Smooth muscle cell (in vitro differentiated cells): ENCODE results near the gene ZAR1L. TPM values are rescaled to one million over a fixed set of nuclear protein-coding genes. Genes with fewer than 3 reads are reported as not detected.

Experiments
- DNase-seq: peaks from one replicate; lab custom pipeline; 2025; ENCODE audit not compliant: unreplicated experiment; lab: John Stamatoyannopoulos, UW
- H2AFZ ChIP-seq: fragments of 200-600 bp; sonication (generic); 2 replicates; pipeline ENCODE4 v1.6.0; 2016; ENCODE audit warnings: antibody characterized with exemption, low read depth, mild to moderate bottlenecking
- H3F3A ChIP-seq: fragments of 200-600 bp; sonication (generic); 2 replicates; pipeline ENCODE4 v1.6.0; 2017; ENCODE audit warnings: antibody characterized with exemption, low read depth
- H3K27ac ChIP-seq: fragments of 200-600 bp; sonication (generic); 2 replicates; pipeline ENCODE4 v1.5.1; 2016; ENCODE audit warnings: low read depth, mild to moderate bottlenecking
- H3K27me3 ChIP-seq: fragments of 200-600 bp; sonication (generic); 2 replicates; pipeline ENCODE4 v1.6.1; 2016; ENCODE audit warnings: low read depth, mild to moderate bottlenecking
- H3K36me3 ChIP-seq: fragments of 200-600 bp; sonication (generic); 2 replicates; pipeline ENCODE4 v1.5.1; 2016; ENCODE audit warnings: low read depth
- H3K4me1 ChIP-seq: fragments of 200-600 bp; sonication (generic); 2 replicates; pipeline ENCODE4 v1.5.1; 2016; ENCODE audit warnings: low read depth
- H3K4me2 ChIP-seq: fragments of 200-600 bp; sonication (generic); 2 replicates; pipeline ENCODE4 v1.6.0; 2016; ENCODE audit warnings: mild to moderate bottlenecking
- H3K4me3 ChIP-seq: fragments of 200-600 bp; sonication (generic); 2 replicates; pipeline ENCODE4 v1.5.1; 2016; ENCODE audit warnings: mild to moderate bottlenecking
- H3K79me2 ChIP-seq: fragments of 200-600 bp; sonication (generic); 2 replicates; pipeline ENCODE4 v1.6.0; 2016; ENCODE audit warnings: low read depth, mild to moderate bottlenecking
- H3K9ac ChIP-seq: fragments of 200-600 bp; sonication (generic); 2 replicates; pipeline ENCODE4 v1.6.0; 2016; ENCODE audit warnings: low read depth
- H3K9me3 ChIP-seq: fragments of 200-600 bp; sonication (generic); replicated peaks from 2 replicates; pipeline ENCODE4 v1.5.1; 2016; ENCODE audit warnings: low read depth
- H4K20me1 ChIP-seq: fragments of 200-600 bp; sonication (generic); 2 replicates; pipeline ENCODE4 v1.6.0; 2016; ENCODE audit warnings: low read depth
- CTCF ChIP-seq: fragments of 200-600 bp; sonication (generic); IDR thresholded peaks from 2 replicates; pipeline ENCODE4 v1.5.1; 2017; ENCODE audit warnings: borderline replicate concordance, mild to moderate bottlenecking, antibody characterized with exemption; ENCODE audit not compliant: insufficient read depth, poor library complexity, severe bottlenecking
- WGBS: methylation state at CpG from one replicate; pipeline ENCODE4 v1.1.7; 2016; ENCODE audit warnings: low lambda C conversion rate; 5-methylcytosine and 5-hydroxymethylcytosine counted together
- polyA plus RNA-seq: library from polyadenylated mRNA; unstranded; fragments of >200 nt; fragmentation: Nextera tagmentation; extraction: Ambion mirVana; gene quantifications from 2 replicates; pipeline ENCODE4 v1.2.1, GENCODE V29; 2016
- total RNA-seq: library from RNA; depleted of rRNA; stranded (reverse); fragments of >200 nt; gene quantifications from 2 replicates; pipeline ENCODE4 v1.2.3, GENCODE V29; 2014

ZAR1L gene
- total and polyA plus RNA-seq, 2 experiments from 2014 or later: not detected

DNA sequence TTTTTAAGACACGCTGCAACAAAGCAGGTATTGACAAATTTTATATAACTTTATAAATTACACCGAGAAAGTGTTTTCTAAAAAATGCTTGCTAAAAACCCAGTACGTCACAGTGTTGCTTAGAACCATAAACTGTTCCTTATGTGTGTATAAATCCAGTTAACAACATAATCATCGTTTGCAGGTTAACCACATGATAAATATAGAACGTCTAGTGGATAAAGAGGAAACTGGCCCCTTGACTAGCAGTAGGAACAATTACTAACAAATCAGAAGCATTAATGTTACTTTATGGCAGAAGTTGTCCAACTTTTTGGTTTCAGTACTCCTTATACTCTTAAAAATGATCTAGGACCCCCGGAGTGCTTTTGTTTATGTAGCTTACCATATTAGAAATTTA lies 1.3 kb upstream of the ZAR1L start:
- H3K9me3 ChIP-seq: no peaks in the 10 kb centered on the region
- no peaks in the 10 kb centered on the region for H3F3A ChIP-seq
- no peaks in the 10 kb centered on the region for H3K27me3 ChIP-seq
- DNase-seq: no peak
- H3K27ac ChIP-seq: peak overlapping the region; percentile 92
- peak overlapping the region; percentile 84 for H3K4me2 ChIP-seq
- peak overlapping the region; percentile 94 for H3K9ac ChIP-seq
- no peaks in the 10 kb centered on the region for H4K20me1 ChIP-seq
- no peaks in the 10 kb centered on the region for H3K79me2 ChIP-seq
- WGBS: 74% methylated on average over 6 of the region's 6 CpGs
- TF ChIP-seq CTCF: no peak
- H3K4me1 ChIP-seq: no peaks in the 10 kb centered on the region
- H3K36me3 ChIP-seq: no peaks in the 10 kb centered on the region
- H3K4me3 ChIP-seq: peak overlapping the region; percentile 68
- peak overlapping the region; percentile 91 for H2AFZ ChIP-seq

GRCh38 chr13:32316028-32316339 lies 821 bp upstream of the ZAR1L start:
- H3K36me3 ChIP-seq: no peaks in the 10 kb centered on the region
- no peaks in the 10 kb centered on the region for H3K9me3 ChIP-seq
- no peak for TF ChIP-seq CTCF
- no peaks in the 10 kb centered on the region for H3F3A ChIP-seq
- peak overlapping the region; percentile 94 for H3K9ac ChIP-seq
- H3K4me2 ChIP-seq: peak overlapping the region; percentile 84
- H4K20me1 ChIP-seq: no peaks in the 10 kb centered on the region
- H3K4me3 ChIP-seq: peak overlapping the region; percentile 68
- peak; percentile 57 for DNase-seq
- no peaks in the 10 kb centered on the region for H3K79me2 ChIP-seq
- H3K27ac ChIP-seq: peak overlapping the region; percentile 92
- H3K4me1 ChIP-seq: no peaks in the 10 kb centered on the region
- no peaks in the 10 kb centered on the region for H3K27me3 ChIP-seq
- peak overlapping the region; percentile 91 for H2AFZ ChIP-seq
- WGBS: 1% methylated on average over 13 of the region's 13 CpGs

- WGBS: 79% methylated on average over 32 of the region's 32 CpGs
- H3K4me2 ChIP-seq: peak overlapping the region; percentile 84
Observed at GRCh38 chr13:32314271-32315237, 609 bp downstream of the ZAR1L start.

More at GRCh38 chr13:32314271-32315237, 609 bp downstream of the ZAR1L start:
- H3K27me3 ChIP-seq: no peaks in the 10 kb centered on the region
- H3K9ac ChIP-seq: peak overlapping the region; percentile 94
- H3K4me1 ChIP-seq: no peaks in the 10 kb centered on the region
- no peak for DNase-seq
- H4K20me1 ChIP-seq: no peaks in the 10 kb centered on the region
- no peaks in the 10 kb centered on the region for H3K36me3 ChIP-seq
- peak overlapping the region; percentile 91 for H2AFZ ChIP-seq
- peak overlapping the region; percentile 92 for H3K27ac ChIP-seq
- TF ChIP-seq CTCF: no peak
- peak overlapping the region; percentile 68 for H3K4me3 ChIP-seq
- H3K79me2 ChIP-seq: no peaks in the 10 kb centered on the region
- no peaks in the 10 kb centered on the region for H3K9me3 ChIP-seq
- H3F3A ChIP-seq: no peaks in the 10 kb centered on the region
